Measurements from ENCODE around the gene RAD23B.

RAD23B gene

DNA sequence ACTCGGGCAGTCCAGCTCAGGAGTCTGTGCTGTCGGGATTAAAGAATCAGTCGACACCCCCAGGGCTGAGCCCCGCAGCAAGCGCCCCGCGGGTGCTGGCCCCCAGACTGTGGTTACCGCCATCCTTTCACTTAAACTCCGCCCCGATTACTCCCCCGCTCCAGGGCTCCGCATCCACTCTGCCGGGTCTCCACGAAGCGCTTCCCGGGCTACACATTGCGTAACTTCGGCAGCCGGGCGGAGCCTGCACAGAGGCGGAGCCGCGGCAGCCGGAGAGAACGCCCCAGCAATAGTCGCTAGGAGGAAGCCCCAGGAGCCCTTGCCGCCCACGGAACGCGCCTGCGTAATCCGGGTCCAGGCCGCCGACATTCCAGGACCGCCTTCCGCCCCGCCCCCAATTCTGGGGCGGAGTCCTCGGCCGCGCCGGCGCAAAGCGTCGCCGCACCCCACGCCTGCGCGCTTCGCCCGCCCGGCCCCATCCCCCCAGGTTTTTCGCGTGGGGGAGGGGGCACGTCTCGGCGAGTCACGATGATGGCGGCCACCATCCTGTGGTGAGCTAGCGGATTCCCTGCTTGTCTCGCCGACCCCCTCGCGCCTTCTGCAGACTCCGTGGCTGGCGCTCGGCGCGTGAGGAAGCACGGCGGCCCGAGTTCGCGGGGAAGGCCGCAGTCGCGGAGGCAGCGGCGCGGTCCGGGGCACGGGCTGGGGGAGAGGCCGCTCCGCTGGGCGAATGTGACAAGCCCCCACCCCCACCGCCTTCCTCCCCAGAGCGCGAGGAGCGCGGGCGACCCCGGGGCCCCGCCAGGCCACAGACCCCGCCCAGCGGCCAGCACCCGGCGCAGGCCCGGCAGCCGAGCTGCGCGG lies at the start of gene RAD23B:
TSS of gene RAD23B (plus strand) at position 521 of the 864 bp plus-strand sequence. CDS start 351 bp downstream, outside the sequence.
- peak within 1 kb of the TSS; percentile 94 for H3K9ac ChIP-seq (ENCODE audit: low read length)
- peak within 1 kb of the TSS; percentile 72 for H3K4me3 ChIP-seq (ENCODE audit: low read length)
- H3K27me3 ChIP-seq (ENCODE audit: control insufficient read depth, insufficient read depth, low read length), result no peaks in the 10 kb centered on the region
- H3K27ac ChIP-seq (ENCODE audit: low read depth, low read length), result peak within 1 kb of the TSS; percentile 99
- no peaks in the 10 kb centered on the region for H3K36me3 ChIP-seq (ENCODE audit: control insufficient read depth, insufficient read depth, low read length)
- peaks cover 14% of the 10 kb centered on the region for H3K4me1 ChIP-seq (ENCODE audit: control insufficient read depth, insufficient read depth, low read length)

DNA sequence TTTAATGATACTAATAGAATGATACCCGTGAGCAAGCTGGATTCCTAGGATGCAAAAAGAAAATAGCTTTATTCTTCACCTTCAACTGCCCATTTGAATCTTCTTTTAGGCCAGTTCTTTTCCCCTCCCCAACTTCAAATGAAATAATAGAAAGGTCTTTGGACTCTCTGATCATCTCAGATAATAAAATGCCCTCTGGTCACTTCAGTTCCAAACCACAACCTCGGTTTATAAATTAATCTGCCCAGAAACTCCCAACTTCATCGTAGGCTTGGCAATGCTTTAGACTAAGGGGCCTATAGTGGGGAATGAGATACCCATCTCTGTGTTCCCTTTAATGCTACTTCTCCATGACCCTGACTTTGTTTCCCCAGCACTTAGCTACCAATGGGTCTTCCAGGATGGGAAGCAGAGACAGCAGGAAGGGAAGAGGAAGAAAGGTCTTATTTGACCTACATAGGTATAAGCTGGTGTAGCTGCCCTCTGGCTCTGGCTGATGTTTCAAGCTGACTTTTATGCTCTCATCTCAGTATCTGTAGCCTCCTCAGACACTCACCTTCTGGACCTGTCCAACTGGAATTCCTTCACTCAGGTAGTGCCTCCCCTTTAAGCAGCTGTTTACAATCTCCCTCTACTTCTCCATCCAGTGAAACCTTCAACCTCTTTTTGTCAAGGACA lies 47.2 kb upstream of the RAD23B start:
- Histone ChIP-seq H3K4me3 (ENCODE audit: low read length) (no peak overlapping the region), H3K27me3 (ENCODE audit: control insufficient read depth, insufficient read depth, low read length) (no peaks in the 10 kb centered on the region), H3K4me1 (ENCODE audit: control insufficient read depth, insufficient read depth, low read length) (no peaks in the 10 kb centered on the region), H3K36me3 (ENCODE audit: control insufficient read depth, insufficient read depth, low read length) (no peaks in the 10 kb centered on the region), H3K9ac (ENCODE audit: low read length) (no peak overlapping the region), H3K27ac (ENCODE audit: low read depth, low read length) (no peak overlapping the region)

DNA sequence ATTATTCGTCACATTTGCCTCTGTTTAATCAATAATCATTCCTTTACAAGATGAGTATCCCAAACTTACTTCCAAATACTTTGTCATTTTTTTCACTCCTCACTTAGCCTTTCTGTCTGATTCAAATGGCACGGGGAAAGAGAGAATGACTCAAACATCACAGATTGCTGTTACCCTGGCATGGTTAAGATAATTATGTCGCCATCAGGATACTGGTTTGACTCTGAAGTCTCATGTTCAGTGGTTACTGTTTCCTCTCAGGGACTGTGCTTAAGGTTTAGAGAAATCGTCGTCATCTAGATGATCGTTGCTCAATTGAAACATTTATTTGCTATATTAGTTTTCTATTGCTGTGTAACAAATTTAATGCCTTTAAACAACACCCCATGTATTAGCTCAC lies 45.2 kb upstream of the RAD23B start:
- H3K36me3 ChIP-seq (ENCODE audit: control insufficient read depth, insufficient read depth, low read length), result no peaks in the 10 kb centered on the region
- no peak overlapping the region for H3K27ac ChIP-seq (ENCODE audit: low read depth, low read length)
- no peak overlapping the region for H3K4me3 ChIP-seq (ENCODE audit: low read length)
- H3K4me1 ChIP-seq (ENCODE audit: control insufficient read depth, insufficient read depth, low read length), result no peaks in the 10 kb centered on the region
- no peak overlapping the region for H3K9ac ChIP-seq (ENCODE audit: low read length)
- H3K27me3 ChIP-seq (ENCODE audit: control insufficient read depth, insufficient read depth, low read length), result no peaks in the 10 kb centered on the region

DNA sequence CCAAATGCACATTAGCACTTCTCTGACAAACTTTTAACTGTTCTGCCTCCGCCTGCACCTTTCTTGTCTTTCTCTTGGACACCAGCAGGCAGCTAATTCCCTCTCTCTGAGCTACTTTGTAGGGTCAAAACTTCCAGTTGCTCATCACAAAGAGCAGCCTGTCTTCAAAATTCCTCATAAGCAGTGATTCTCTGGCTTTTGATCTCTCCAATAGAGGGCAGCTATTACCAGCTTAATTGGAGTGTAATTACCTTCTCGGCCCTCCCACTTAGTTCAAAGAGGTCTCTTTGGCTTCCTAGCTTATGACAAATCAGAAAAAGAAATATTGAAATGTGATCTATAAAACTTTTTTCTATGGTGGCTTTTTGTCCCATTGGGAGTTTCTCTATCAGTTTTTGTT lies 43.6 kb upstream of the RAD23B start:
- no peaks in the 10 kb centered on the region for H3K36me3 ChIP-seq (ENCODE audit: control insufficient read depth, insufficient read depth, low read length)
- H3K27ac ChIP-seq (ENCODE audit: low read depth, low read length), result no peak overlapping the region
- no peak overlapping the region for H3K4me3 ChIP-seq (ENCODE audit: low read length)
- no peak overlapping the region for H3K9ac ChIP-seq (ENCODE audit: low read length)
- H3K4me1 ChIP-seq (ENCODE audit: control insufficient read depth, insufficient read depth, low read length), result no peaks in the 10 kb centered on the region
- no peaks in the 10 kb centered on the region for H3K27me3 ChIP-seq (ENCODE audit: control insufficient read depth, insufficient read depth, low read length)

DNA sequence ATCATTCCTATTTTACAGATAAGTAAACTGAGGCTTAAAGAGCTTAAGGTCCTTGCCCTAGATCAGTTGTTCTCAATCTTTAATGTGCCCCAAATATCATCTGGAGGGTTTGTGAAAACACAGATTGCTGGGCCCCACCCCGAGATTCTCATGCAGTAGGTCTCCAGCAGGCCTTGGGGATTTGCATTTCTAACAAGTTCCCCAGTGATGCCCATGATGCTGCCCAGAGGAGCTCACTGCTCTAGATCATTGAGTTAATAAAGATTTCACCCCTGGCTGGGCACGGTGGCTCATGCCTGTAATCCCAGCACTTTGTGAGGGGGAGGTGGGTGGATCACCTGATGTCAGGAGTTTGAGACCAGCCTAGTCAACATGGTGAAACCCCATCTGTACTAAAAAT lies 42.8 kb upstream of the RAD23B start:
- Histone ChIP-seq H3K36me3 (ENCODE audit: control insufficient read depth, insufficient read depth, low read length) (no peaks in the 10 kb centered on the region), H3K27me3 (ENCODE audit: control insufficient read depth, insufficient read depth, low read length) (no peaks in the 10 kb centered on the region), H3K4me1 (ENCODE audit: control insufficient read depth, insufficient read depth, low read length) (no peaks in the 10 kb centered on the region), H3K4me3 (ENCODE audit: low read length) (no peak overlapping the region), H3K9ac (ENCODE audit: low read length) (no peak overlapping the region), H3K27ac (ENCODE audit: low read depth, low read length) (no peak overlapping the region)

- Histone ChIP-seq H3K36me3 (ENCODE audit: control insufficient read depth, insufficient read depth, low read length) (no peaks in the 10 kb centered on the region), H3K27ac (ENCODE audit: low read depth, low read length) (no peak overlapping the region), H3K4me3 (ENCODE audit: low read length) (no peak overlapping the region), H3K4me1 (ENCODE audit: control insufficient read depth, insufficient read depth, low read length) (no peaks in the 10 kb centered on the region), H3K27me3 (ENCODE audit: control insufficient read depth, insufficient read depth, low read length) (no peaks in the 10 kb centered on the region), H3K9ac (ENCODE audit: low read length) (no peak overlapping the region)
Observed at GRCh38 chr9:107242073-107243030, 40.7 kb upstream of the RAD23B start.

DNA sequence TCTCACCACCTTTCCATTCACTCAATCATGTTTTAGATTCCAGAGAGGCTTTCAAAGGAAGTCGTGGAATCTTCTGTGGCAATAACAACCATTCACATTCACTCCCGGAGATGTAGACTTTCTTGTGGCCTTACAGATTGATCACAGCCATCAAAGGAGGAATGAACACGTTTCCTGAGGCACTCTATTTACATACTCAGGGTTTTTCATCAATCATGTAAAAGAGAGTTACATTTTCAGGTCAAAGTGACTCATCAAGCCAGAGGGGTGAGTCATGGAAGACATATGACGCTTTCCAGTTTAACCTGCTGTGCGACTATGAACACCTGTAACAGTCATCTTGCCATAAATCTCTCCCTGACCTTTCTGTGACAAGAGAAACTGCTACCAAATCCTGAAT lies 39.3 kb upstream of the RAD23B start:
- no peak overlapping the region for H3K4me3 ChIP-seq (ENCODE audit: low read length)
- no peaks in the 10 kb centered on the region for H3K36me3 ChIP-seq (ENCODE audit: control insufficient read depth, insufficient read depth, low read length)
- H3K27ac ChIP-seq (ENCODE audit: low read depth, low read length), result no peak overlapping the region
- H3K27me3 ChIP-seq (ENCODE audit: control insufficient read depth, insufficient read depth, low read length), result no peaks in the 10 kb centered on the region
- no peak overlapping the region for H3K9ac ChIP-seq (ENCODE audit: low read length)
- no peaks in the 10 kb centered on the region for H3K4me1 ChIP-seq (ENCODE audit: control insufficient read depth, insufficient read depth, low read length)

DNA sequence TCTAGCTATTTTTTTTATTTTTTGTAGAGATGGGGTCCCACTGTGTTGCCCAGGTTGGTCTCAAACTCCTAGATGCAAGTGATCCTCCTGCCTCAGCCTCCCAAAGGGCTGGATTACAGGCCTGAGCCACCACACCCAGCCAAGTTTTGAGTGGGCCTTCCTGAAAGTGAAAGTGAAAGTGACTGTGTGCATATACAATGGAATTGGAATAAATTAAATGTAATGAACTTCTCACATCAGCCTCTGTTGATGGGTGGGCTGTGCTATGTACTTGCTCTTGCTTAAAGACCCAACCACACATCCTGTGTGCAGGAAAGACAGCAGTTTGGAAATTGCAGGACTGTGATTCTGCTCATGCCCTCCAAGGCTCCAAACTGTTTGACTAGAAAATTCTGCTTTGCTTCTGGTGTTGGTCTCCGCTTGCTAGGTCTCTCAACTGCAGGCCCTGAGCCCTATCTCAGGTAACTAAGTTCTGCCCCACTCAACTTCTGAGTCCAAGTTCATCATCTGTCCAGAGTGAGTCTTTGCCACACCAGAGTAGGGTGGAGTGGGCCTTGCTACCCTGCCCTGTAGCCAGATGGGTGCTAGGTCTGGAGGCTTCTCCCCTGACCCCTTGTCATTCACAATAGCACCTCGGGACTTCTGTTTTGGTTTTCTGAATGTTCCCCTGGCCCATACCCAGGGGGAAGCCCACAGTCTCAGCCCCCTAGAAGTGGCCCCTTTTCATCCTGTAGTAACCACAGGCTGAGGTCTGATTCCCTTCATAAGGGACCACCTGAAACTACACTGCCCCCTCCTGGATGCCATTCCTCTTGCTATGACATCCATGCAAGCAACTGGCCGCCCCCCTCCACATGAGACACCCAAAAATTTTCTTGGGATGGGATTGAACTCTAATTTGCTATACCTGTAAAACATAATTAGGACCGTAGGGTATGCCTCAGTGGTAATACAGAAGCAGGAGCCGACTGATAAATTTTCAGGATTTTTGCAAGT lies 36.5 kb upstream of the RAD23B start:
- H3K36me3 ChIP-seq (ENCODE audit: control insufficient read depth, insufficient read depth, low read length), result no peaks in the 10 kb centered on the region
- no peak overlapping the region for H3K4me3 ChIP-seq (ENCODE audit: low read length)
- no peak overlapping the region for H3K9ac ChIP-seq (ENCODE audit: low read length)
- H3K27me3 ChIP-seq (ENCODE audit: control insufficient read depth, insufficient read depth, low read length), result no peaks in the 10 kb centered on the region
- H3K4me1 ChIP-seq (ENCODE audit: control insufficient read depth, insufficient read depth, low read length), result peaks cover 3% of the 10 kb centered on the region
- H3K27ac ChIP-seq (ENCODE audit: low read depth, low read length), result no peak overlapping the region

- Histone ChIP-seq H3K4me1 (ENCODE audit: control insufficient read depth, insufficient read depth, low read length) (peaks cover 8% of the 10 kb centered on the region), H3K4me3 (ENCODE audit: low read length) (no peak overlapping the region), H3K9ac (ENCODE audit: low read length) (no peak overlapping the region), H3K27me3 (ENCODE audit: control insufficient read depth, insufficient read depth, low read length) (no peaks in the 10 kb centered on the region), H3K27ac (ENCODE audit: low read depth, low read length) (no peak overlapping the region), H3K36me3 (ENCODE audit: control insufficient read depth, insufficient read depth, low read length) (no peaks in the 10 kb centered on the region)
Observed at GRCh38 chr9:107248714-107249113, 34.4 kb upstream of the RAD23B start.

- H3K27me3 ChIP-seq (ENCODE audit: control insufficient read depth, insufficient read depth, low read length), result no peaks in the 10 kb centered on the region
- H3K27ac ChIP-seq (ENCODE audit: low read depth, low read length), result no peak overlapping the region
- H3K9ac ChIP-seq (ENCODE audit: low read length), result no peak overlapping the region
- H3K4me1 ChIP-seq (ENCODE audit: control insufficient read depth, insufficient read depth, low read length), result peaks cover 8% of the 10 kb centered on the region
- H3K36me3 ChIP-seq (ENCODE audit: control insufficient read depth, insufficient read depth, low read length), result no peaks in the 10 kb centered on the region
- no peak overlapping the region for H3K4me3 ChIP-seq (ENCODE audit: low read length)
Observed at GRCh38 chr9:107249131-107249533, 33.9 kb upstream of the RAD23B start.

GRCh38 chr9:107249665-107250285 lies 33.3 kb upstream of the RAD23B start:
- no peak overlapping the region for H3K27ac ChIP-seq (ENCODE audit: low read depth, low read length)
- no peaks in the 10 kb centered on the region for H3K36me3 ChIP-seq (ENCODE audit: control insufficient read depth, insufficient read depth, low read length)
- H3K9ac ChIP-seq (ENCODE audit: low read length), result no peak overlapping the region
- H3K4me1 ChIP-seq (ENCODE audit: control insufficient read depth, insufficient read depth, low read length), result peaks cover 8% of the 10 kb centered on the region
- no peak overlapping the region for H3K4me3 ChIP-seq (ENCODE audit: low read length)
- no peaks in the 10 kb centered on the region for H3K27me3 ChIP-seq (ENCODE audit: control insufficient read depth, insufficient read depth, low read length)

Measured in rectal smooth muscle tissue (tissue), 1 donor.